Measurements from ENCODE around the gene AXIN2.

- TF ChIP-seq, protein P1, sequence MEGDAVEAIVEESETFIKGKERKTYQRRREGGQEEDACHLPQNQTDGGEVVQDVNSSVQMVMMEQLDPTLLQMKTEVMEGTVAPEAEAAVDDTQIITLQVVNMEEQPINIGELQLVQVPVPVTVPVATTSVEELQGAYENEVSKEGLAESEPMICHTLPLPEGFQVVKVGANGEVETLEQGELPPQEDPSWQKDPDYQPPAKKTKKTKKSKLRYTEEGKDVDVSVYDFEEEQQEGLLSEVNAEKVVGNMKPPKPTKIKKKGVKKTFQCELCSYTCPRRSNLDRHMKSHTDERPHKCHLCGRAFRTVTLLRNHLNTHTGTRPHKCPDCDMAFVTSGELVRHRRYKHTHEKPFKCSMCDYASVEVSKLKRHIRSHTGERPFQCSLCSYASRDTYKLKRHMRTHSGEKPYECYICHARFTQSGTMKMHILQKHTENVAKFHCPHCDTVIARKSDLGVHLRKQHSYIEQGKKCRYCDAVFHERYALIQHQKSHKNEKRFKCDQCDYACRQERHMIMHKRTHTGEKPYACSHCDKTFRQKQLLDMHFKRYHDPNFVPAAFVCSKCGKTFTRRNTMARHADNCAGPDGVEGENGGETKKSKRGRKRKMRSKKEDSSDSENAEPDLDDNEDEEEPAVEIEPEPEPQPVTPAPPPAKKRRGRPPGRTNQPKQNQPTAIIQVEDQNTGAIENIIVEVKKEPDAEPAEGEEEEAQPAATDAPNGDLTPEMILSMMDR (conservative IDR thresholded peaks at IDR 0.05; ENCODE audit: low read length), result no peak
- TF ChIP-seq EZH2phosphoT487 (IDR thresholded peaks at IDR 0.05; ENCODE audit: borderline replicate concordance), result no peak
These were observed 9.2 kb downstream of the AXIN2 start for GRCh38 chr17:65552214-65552613.
